ENCODE results near the gene CABYR. TPM values are rescaled to one million over a fixed set of nuclear protein-coding genes. Genes with fewer than 3 reads are reported as not detected.
"Not testable (repeated sequence)": the region's sequence is repeated elsewhere in the genome, so short reads cannot be mapped to it uniquely, and the experiment has no call there.

The CABYR gene
- total and polyA plus RNA-seq, 10 donors: 0.56 to 2.3 (median 1.4) TPM; not detected in 1

DNA sequence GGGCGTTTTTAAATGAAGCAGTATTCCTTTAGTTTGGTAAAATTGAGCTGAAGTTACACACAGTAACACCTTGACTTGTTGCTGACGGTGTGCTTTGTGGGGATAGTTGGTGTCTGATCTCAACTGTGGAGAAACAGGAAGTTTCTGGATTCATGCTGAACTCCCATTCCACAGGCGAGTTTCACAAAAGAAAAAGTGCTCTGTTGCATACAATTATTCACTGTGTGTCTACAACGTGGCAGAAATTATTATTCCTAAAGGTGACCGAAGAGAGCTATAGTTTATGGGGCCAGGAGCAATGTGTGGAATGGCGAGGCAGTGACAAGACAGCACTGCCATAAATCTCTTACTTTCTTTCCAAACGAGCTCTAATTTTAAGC lies 463 bp upstream of the CABYR start:
- Histone ChIP-seq H3K4me1 (peaks cover 0 to 20% (median 12%) of the 10 kb centered on the region in 6 donors), H3K4me3 (peak overlapping the region; percentile 43 to 74 (median 50)), H3K27me3 (replicated peaks in 1 of 7) (peaks cover 0 to 17% (median 7%) of the 10 kb centered on the region in 7 donors), H3K9me3 (no peaks in the 10 kb centered on the region), H3K27ac (peak overlapping the region in 5 of 8 donors; percentile 8 to 49 (median 32)), H3K36me3 (peaks cover 0 to 10% (median 0%) of the 10 kb centered on the region in 6 donors)
- 31 to 43% (median 36%) methylated on average over 7 of the region's 7 CpGs for WGBS, 5 donors
- DNase-seq: no peak
- intact Hi-C loops (cut with DNase I; ENCODE audit: low total_unique reads): no loop called here
- TF ChIP-seq POLR2AphosphoS5 (IDR thresholded peaks at IDR 0.05) (no peak), POLR2A (IDR thresholded peaks at IDR 0.05) (no peak)
- TF ChIP-seq, protein P1, sequence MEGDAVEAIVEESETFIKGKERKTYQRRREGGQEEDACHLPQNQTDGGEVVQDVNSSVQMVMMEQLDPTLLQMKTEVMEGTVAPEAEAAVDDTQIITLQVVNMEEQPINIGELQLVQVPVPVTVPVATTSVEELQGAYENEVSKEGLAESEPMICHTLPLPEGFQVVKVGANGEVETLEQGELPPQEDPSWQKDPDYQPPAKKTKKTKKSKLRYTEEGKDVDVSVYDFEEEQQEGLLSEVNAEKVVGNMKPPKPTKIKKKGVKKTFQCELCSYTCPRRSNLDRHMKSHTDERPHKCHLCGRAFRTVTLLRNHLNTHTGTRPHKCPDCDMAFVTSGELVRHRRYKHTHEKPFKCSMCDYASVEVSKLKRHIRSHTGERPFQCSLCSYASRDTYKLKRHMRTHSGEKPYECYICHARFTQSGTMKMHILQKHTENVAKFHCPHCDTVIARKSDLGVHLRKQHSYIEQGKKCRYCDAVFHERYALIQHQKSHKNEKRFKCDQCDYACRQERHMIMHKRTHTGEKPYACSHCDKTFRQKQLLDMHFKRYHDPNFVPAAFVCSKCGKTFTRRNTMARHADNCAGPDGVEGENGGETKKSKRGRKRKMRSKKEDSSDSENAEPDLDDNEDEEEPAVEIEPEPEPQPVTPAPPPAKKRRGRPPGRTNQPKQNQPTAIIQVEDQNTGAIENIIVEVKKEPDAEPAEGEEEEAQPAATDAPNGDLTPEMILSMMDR (IDR thresholded peaks at IDR 0.05 in 8 of 11, conservative IDR thresholded peaks at IDR 0.05 in 3 of 11): no peak

DNA sequence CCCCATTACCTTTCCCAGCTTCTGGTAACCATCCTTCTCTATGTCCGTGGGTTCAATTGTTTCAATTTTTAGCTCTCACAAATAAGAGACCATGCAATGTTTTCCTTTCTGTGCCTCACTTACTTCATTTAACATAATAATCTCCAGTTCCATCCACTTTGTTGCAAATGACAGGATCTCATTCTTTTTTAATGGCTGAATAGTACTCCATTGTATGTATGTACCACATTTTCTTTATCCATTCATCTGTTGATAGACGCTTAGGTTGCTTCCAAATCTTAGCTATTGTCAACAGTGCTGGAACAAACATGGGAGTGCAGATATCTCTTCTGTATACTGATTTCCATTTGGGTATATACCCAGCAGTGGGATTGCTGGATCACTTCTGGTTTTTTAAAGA lies 1.8 kb downstream of the CABYR start:
- 95 to 99% (median 96%) methylated on average over 2 of the region's 2 CpGs for WGBS, 5 donors
- Histone ChIP-seq H3K4me1 (peaks cover 0 to 20% (median 12%) of the 10 kb centered on the region in 6 donors), H3K4me3 (no peak overlapping the region), H3K27ac (no peak overlapping the region), H3K36me3 (no peaks in the 10 kb centered on the region), H3K27me3 (replicated peaks in 1 of 7) (peaks cover 0 to 17% (median 7%) of the 10 kb centered on the region in 7 donors), H3K9me3 (no peaks in the 10 kb centered on the region)
- no peak for DNase-seq
- TF ChIP-seq POLR2A (IDR thresholded peaks at IDR 0.05) (no peak), POLR2AphosphoS5 (IDR thresholded peaks at IDR 0.05) (no peak)
- TF ChIP-seq, protein P1 (IDR thresholded peaks at IDR 0.05 in 8 of 11, conservative IDR thresholded peaks at IDR 0.05 in 3 of 11): no peak
- intact Hi-C loops (cut with DNase I; ENCODE audit: low total_unique reads): no loop called here

DNA sequence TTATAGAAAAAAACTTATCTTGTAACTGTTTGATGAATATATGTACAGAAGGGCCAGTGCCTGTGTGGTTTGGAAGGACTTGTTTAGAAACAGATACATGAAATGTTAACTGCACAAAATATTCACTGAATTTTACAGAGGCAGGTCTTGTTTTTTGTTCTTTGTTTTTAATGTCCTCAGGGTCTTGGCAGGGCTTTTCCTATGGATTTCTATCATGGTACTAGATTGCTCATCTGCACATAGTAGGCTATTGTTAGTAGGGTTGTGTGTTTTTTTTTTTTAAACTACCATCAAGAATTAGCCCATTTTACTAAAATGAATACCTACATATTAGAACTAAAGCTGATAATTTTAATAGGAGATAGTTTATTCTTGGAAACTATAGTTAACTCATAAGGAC lies 3.5 kb downstream of the CABYR start:
- H3K4me1 ChIP-seq: peaks cover 0 to 20% (median 12%) of the 10 kb centered on the region in 6 donors
- H3K27me3 ChIP-seq (replicated peaks in 1 of 7): peaks cover 0 to 17% (median 7%) of the 10 kb centered on the region in 7 donors
- H3K27ac ChIP-seq: no peak overlapping the region
- no peaks in the 10 kb centered on the region for H3K36me3 ChIP-seq
- no peaks in the 10 kb centered on the region for H3K9me3 ChIP-seq
- H3K4me3 ChIP-seq: no peak overlapping the region
- no peak for DNase-seq
- TF ChIP-seq, protein P1 (IDR thresholded peaks at IDR 0.05 in 8 of 11, conservative IDR thresholded peaks at IDR 0.05 in 3 of 11): no peak
- TF ChIP-seq POLR2A (IDR thresholded peaks at IDR 0.05): no peak
- no peak for TF ChIP-seq POLR2AphosphoS5 (IDR thresholded peaks at IDR 0.05)
- intact Hi-C loops (cut with DNase I; ENCODE audit: low total_unique reads): no loop called here

DNA sequence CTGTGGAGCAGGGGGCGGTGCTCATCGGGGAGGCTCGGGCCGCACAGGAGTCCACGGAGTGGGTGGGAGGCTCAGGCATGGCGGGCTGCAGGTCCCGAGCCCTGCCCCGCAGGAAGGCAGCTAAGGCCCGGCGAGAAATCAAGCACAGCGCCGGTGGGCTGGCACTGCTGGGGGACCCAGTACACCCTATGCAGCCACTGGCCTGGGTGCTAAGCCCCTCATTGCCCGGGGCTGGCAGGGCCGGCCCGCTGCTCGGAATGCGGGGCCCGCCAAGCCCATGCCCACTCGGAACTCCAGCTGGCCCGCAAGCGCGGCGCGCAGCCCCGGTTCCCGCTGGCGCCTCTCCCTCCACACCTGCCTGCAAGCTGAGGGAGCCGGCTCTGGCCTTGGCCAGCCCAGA lies 10.7 kb downstream of the CABYR start:
- H3K4me1 ChIP-seq; DNase-seq; H3K27me3 ChIP-seq (replicated peaks in 1 of 7); H3K9me3 ChIP-seq; H3K4me3 ChIP-seq; H3K27ac ChIP-seq; H3K36me3 ChIP-seq; intact Hi-C loops (cut with DNase I; ENCODE audit: low total_unique reads): not testable (repeated sequence)
- 96 to 100% (median 96%) methylated on average over 10 to 28 of the region's 28 CpGs for WGBS, 5 donors

DNA sequence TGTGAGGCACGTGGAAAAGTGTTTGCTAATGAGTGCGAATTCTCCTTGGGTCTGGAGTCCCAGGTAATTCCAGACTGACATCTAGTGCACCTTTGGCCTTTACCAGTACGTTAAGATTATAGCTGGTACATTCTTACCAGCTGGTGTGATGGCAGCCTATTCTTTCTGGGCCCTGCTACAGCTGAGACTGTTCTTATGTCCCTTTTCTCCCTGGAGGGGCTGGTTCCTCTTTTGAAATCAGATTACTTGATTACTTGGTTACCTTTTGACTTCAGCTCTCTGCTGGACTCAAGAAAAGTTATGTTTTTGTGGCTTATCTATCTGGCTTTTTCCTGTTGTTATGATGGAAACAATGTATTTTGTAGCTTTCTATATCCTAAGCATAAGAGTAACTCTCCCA lies 14.5 kb downstream of the CABYR start:
- TF ChIP-seq, protein P1 (IDR thresholded peaks at IDR 0.05 in 8 of 11, conservative IDR thresholded peaks at IDR 0.05 in 3 of 11): no peak
- TF ChIP-seq POLR2AphosphoS5 (IDR thresholded peaks at IDR 0.05) (no peak), POLR2A (IDR thresholded peaks at IDR 0.05) (no peak)
- 87 to 97% (median 91%) methylated on average over 3 of the region's 3 CpGs for WGBS, 5 donors
- H3K27ac ChIP-seq: no peak overlapping the region
- no peaks in the 10 kb centered on the region for H3K4me1 ChIP-seq
- H3K27me3 ChIP-seq (replicated peaks in 1 of 7): no peaks in the 10 kb centered on the region
- intact Hi-C loops (cut with DNase I; ENCODE audit: low total_unique reads): no loop called here
- peaks cover 0 to 31% (median 0%) of the 10 kb centered on the region in 6 donors for H3K36me3 ChIP-seq
- H3K9me3 ChIP-seq: no peaks in the 10 kb centered on the region
- H3K4me3 ChIP-seq: no peak overlapping the region
- no peak for DNase-seq
